ENCODE results near the gene HHLA2.
"Not testable (repeated sequence)": the region's sequence is repeated elsewhere in the genome, so short reads cannot be mapped to it uniquely, and the experiment has no call there.

HHLA2 gene

GRCh38 chr3:108296239-108296638 lies at the start of gene HHLA2:
Gene HHLA2 (plus strand): TSS chr3:108296548. CDS start chr3:108351814, 55,266 bp downstream.
- DNase-seq (ENCODE audit: low read depth in 3 of 3, low spot score in 1 of 3): no peak

- no peak for DNase-seq (ENCODE audit: low read depth in 3 of 3, low spot score in 1 of 3)
Measured at GRCh38 chr3:108250626-108251025, 45.7 kb upstream of the HHLA2 start.

GRCh38 chr3:108251265-108251664 lies 45.1 kb upstream of the HHLA2 start:
- no peak for DNase-seq (ENCODE audit: low read depth in 3 of 3, low spot score in 1 of 3)

- DNase-seq (ENCODE audit: low read depth in 3 of 3, low spot score in 1 of 3): no peak
Measured at GRCh38 chr3:108251844-108252243, 44.5 kb upstream of the HHLA2 start.

- DNase-seq (ENCODE audit: low read depth in 3 of 3, low spot score in 1 of 3): no peak
Measured at GRCh38 chr3:108255131-108255530, 41.2 kb upstream of the HHLA2 start.

- not testable (repeated sequence) for DNase-seq (ENCODE audit: low read depth in 3 of 3, low spot score in 1 of 3)
Measured at GRCh38 chr3:108264534-108265298, 31.6 kb upstream of the HHLA2 start.

GRCh38 chr3:108268235-108268634 lies 28.1 kb upstream of the HHLA2 start:
- DNase-seq (ENCODE audit: low read depth in 3 of 3, low spot score in 1 of 3): not testable (repeated sequence)

GRCh38 chr3:108271626-108272025 lies 24.7 kb upstream of the HHLA2 start:
- DNase-seq (ENCODE audit: low read depth in 3 of 3, low spot score in 1 of 3): no peak

GRCh38 chr3:108279066-108279465 lies 17.3 kb upstream of the HHLA2 start:
- DNase-seq (ENCODE audit: low read depth in 3 of 3, low spot score in 1 of 3): not testable (repeated sequence)

- DNase-seq (ENCODE audit: low read depth in 3 of 3, low spot score in 1 of 3): no peak
Measured at GRCh38 chr3:108280476-108280875, 15.9 kb upstream of the HHLA2 start.

- DNase-seq (ENCODE audit: low read depth in 3 of 3, low spot score in 1 of 3): no peak
Measured at GRCh38 chr3:108281670-108282069, 14.7 kb upstream of the HHLA2 start.

- DNase-seq (ENCODE audit: low read depth in 3 of 3, low spot score in 1 of 3): no peak
Measured at GRCh38 chr3:108283006-108283405, 13.3 kb upstream of the HHLA2 start.

GRCh38 chr3:108283989-108284388 lies 12.4 kb upstream of the HHLA2 start:
- DNase-seq (ENCODE audit: low read depth in 3 of 3, low spot score in 1 of 3): no peak

GRCh38 chr3:108285176-108285575 lies 11.2 kb upstream of the HHLA2 start:
- DNase-seq (ENCODE audit: low read depth in 3 of 3, low spot score in 1 of 3): no peak

GRCh38 chr3:108287146-108287545 lies 9.2 kb upstream of the HHLA2 start:
- DNase-seq (ENCODE audit: low read depth in 3 of 3, low spot score in 1 of 3): no peak

- DNase-seq (ENCODE audit: low read depth in 3 of 3, low spot score in 1 of 3): not testable (repeated sequence)
Measured at GRCh38 chr3:108288193-108288592, 8.2 kb upstream of the HHLA2 start.

GRCh38 chr3:108289159-108289558 lies 7.2 kb upstream of the HHLA2 start:
- no peak for DNase-seq (ENCODE audit: low read depth in 3 of 3, low spot score in 1 of 3)

GRCh38 chr3:108292450-108292849 lies 3.9 kb upstream of the HHLA2 start:
- DNase-seq (ENCODE audit: low read depth in 3 of 3, low spot score in 1 of 3): no peak

- DNase-seq (ENCODE audit: low read depth in 3 of 3, low spot score in 1 of 3): no peak
Measured at GRCh38 chr3:108292905-108293328, 3.4 kb upstream of the HHLA2 start.

- DNase-seq (ENCODE audit: low read depth in 3 of 3, low spot score in 1 of 3): no peak
Measured at GRCh38 chr3:108293858-108294257, 2.5 kb upstream of the HHLA2 start.

- DNase-seq (ENCODE audit: low read depth in 3 of 3, low spot score in 1 of 3): no peak
Measured at GRCh38 chr3:108295421-108296175, 750 bp upstream of the HHLA2 start.

- DNase-seq (ENCODE audit: low read depth in 3 of 3, low spot score in 1 of 3): no peak
Measured at GRCh38 chr3:108297647-108298046, 1.3 kb downstream of the HHLA2 start.
